ENCODE measurements around the gene SMAD6. TPM values are rescaled to one million over a fixed set of nuclear protein-coding genes. Genes with fewer than 3 reads are reported as not detected.

SMAD6 gene
- total RNA-seq, 2 donors from 2014 or later = 190 to 213 TPM

DNA sequence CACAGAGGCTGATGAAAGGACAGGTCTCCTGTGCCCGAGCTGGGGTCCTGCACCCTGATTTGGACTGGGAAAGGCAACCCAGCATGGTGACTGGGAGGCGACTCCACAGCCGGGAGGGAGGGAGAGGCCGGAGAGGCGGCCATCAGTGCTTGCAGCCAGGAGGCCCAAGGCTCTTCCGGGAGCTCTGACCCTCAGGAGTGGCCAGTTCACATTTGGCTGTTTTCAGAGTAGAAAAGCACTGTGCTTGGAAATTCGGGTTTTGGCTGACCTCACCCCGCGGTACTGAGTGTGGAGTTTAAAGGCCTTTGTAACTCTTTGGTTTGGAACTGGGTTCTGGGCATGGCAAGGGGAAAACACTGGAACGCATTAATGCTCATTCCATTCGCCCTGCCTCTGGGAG is 31.9 kb downstream of the SMAD6 start:
- H3K27me3 ChIP-seq (ENCODE audit: control insufficient read depth, insufficient read depth, low read length, poor library complexity, severe bottlenecking) = no peaks in the 10 kb centered on the region
- no peaks in the 10 kb centered on the region for H3K9me3 ChIP-seq (ENCODE audit: control insufficient read depth, low read length)
- TF ChIP-seq, protein P1, sequence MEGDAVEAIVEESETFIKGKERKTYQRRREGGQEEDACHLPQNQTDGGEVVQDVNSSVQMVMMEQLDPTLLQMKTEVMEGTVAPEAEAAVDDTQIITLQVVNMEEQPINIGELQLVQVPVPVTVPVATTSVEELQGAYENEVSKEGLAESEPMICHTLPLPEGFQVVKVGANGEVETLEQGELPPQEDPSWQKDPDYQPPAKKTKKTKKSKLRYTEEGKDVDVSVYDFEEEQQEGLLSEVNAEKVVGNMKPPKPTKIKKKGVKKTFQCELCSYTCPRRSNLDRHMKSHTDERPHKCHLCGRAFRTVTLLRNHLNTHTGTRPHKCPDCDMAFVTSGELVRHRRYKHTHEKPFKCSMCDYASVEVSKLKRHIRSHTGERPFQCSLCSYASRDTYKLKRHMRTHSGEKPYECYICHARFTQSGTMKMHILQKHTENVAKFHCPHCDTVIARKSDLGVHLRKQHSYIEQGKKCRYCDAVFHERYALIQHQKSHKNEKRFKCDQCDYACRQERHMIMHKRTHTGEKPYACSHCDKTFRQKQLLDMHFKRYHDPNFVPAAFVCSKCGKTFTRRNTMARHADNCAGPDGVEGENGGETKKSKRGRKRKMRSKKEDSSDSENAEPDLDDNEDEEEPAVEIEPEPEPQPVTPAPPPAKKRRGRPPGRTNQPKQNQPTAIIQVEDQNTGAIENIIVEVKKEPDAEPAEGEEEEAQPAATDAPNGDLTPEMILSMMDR (conservative IDR thresholded peaks at IDR 0.05) = no peak
- no peak overlapping the region for H3K9ac ChIP-seq (ENCODE audit: extremely low read depth, low read length, poor library complexity, severe bottlenecking)
- no peaks in the 10 kb centered on the region for H3K27me3 Mint-ChIP-seq (ENCODE audit: insufficient read depth)
- H3K4me1 Mint-ChIP-seq = peaks cover 27% of the 10 kb centered on the region
- H3K27ac ChIP-seq (ENCODE audit: low read depth, low read length) = no peak overlapping the region
- H3K4me3 ChIP-seq (ENCODE audit: low read length) = no peak overlapping the region
- H3K4me1 ChIP-seq (ENCODE audit: control insufficient read depth, insufficient read depth, low read length) = no peaks in the 10 kb centered on the region
- no peaks in the 10 kb centered on the region for H3K9me3 Mint-ChIP-seq
- no peak for DNase-seq
- no peak overlapping the region for H3K4me3 Mint-ChIP-seq
- peaks cover 81% of the 10 kb centered on the region for H3K36me3 ChIP-seq (ENCODE audit: control insufficient read depth, insufficient read depth, low read length)
- peaks cover 75% of the 10 kb centered on the region for H3K36me3 Mint-ChIP-seq (ENCODE audit: low read depth)
- 92% methylated on average over 10 to 11 of the region's 11 CpGs for WGBS, 2 experiments (ENCODE audit: insufficient coverage in 1 of 2, insufficient read length in 1 of 2)
- H3K27ac Mint-ChIP-seq = peak overlapping the region; percentile 78

DNA sequence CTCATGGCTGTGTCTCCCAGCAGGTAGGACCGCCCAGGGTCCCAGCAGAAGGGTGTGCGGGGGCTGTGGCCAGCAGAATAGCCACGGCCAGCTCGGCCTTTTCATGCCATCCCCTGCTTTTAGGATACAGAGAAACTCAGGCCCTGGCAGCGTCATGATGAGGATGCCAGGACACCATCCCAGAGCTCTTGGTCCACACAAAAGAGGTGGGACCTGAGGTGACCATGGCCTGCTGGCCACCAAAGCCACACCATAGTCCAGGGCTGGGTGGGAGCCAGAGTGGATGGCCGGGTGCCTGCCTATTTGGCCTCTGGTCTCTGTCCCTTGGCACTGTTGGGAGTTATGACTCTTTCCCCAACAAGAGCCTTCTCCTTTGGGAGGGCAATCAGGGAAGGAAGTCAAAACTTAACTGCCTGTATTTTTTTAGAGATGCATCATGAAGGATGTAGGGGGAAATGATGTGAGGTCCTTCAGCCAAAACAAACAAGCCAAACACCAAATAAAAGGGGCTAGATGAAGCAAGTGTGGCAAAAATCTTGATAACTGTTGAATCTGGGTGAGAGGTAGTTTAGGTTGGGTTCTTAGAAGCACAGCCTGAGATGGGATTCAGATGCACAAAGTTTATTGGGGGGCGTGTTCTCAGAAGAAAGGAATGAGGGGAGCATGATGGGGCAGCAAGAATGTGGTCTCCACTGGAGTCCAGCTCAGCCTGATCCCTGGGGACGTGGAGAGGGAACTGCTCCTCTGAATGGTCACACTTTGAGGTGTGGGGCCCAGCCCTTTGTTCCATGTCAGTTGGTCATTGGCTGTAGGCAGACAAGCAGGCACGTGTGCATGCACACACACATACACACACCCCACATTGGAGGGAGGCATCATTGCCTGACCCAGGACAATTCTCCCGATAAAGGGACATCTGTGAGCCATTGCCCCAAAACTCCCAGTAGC is 33.2 kb downstream of the SMAD6 start:
- WGBS, 2 experiments (ENCODE audit: insufficient coverage in 1 of 2, insufficient read length in 1 of 2) = 93 to 96% methylated on average over 6 to 10 of the region's 10 CpGs
- Histone ChIP-seq H3K9ac (ENCODE audit: extremely low read depth, low read length, poor library complexity, severe bottlenecking) (no peak overlapping the region), H3K9me3 (ENCODE audit: control insufficient read depth, low read length) (no peaks in the 10 kb centered on the region), H3K36me3 (ENCODE audit: control insufficient read depth, insufficient read depth, low read length) (peaks cover 73% of the 10 kb centered on the region), H3K27me3 (ENCODE audit: control insufficient read depth, insufficient read depth, low read length, poor library complexity, severe bottlenecking) (no peaks in the 10 kb centered on the region), H3K4me1 (ENCODE audit: control insufficient read depth, insufficient read depth, low read length) (no peaks in the 10 kb centered on the region), H3K4me3 (ENCODE audit: low read length) (no peak overlapping the region), H3K27ac (ENCODE audit: low read depth, low read length) (no peak overlapping the region)
- Mint-ChIP-seq H3K4me1 (peaks cover 25% of the 10 kb centered on the region), H3K36me3 (ENCODE audit: low read depth) (peaks cover 68% of the 10 kb centered on the region), H3K27me3 (ENCODE audit: insufficient read depth) (no peaks in the 10 kb centered on the region), H3K9me3 (no peaks in the 10 kb centered on the region), H3K27ac (no peak overlapping the region), H3K4me3 (no peak overlapping the region)
- TF ChIP-seq, protein P1 (conservative IDR thresholded peaks at IDR 0.05) = no peak
- DNase-seq = no peak

DNA sequence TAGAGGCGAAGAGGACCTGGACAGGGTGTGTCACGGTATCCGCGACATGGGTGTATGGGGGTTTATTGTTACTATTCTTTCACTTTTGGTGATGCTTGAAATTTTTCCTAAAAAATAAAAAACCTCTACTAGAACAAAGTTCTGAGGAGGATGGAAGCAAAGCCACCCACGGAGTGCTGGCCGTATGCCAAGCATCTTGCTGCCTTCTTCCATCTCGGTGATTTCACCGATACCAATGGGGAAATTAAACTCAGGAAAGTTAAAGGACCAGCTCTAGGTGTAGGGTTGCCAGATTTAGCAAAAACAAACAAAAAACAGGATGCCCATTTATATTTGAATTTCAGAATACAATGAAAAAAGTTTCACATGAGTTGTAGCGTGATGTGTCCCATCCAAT is 33.9 kb downstream of the SMAD6 start:
- Mint-ChIP-seq H3K27ac (no peak overlapping the region), H3K9me3 (no peaks in the 10 kb centered on the region), H3K4me3 (no peak overlapping the region), H3K36me3 (ENCODE audit: low read depth) (peaks cover 68% of the 10 kb centered on the region), H3K27me3 (ENCODE audit: insufficient read depth) (no peaks in the 10 kb centered on the region), H3K4me1 (peaks cover 25% of the 10 kb centered on the region)
- DNase-seq = no peak
- WGBS, 2 experiments (ENCODE audit: insufficient coverage in 1 of 2, insufficient read length in 1 of 2) = 94 to 98% methylated on average over 3 to 9 of the region's 9 CpGs
- Histone ChIP-seq H3K36me3 (ENCODE audit: control insufficient read depth, insufficient read depth, low read length) (peaks cover 73% of the 10 kb centered on the region), H3K27me3 (ENCODE audit: control insufficient read depth, insufficient read depth, low read length, poor library complexity, severe bottlenecking) (no peaks in the 10 kb centered on the region), H3K27ac (ENCODE audit: low read depth, low read length) (no peak overlapping the region), H3K4me1 (ENCODE audit: control insufficient read depth, insufficient read depth, low read length) (no peaks in the 10 kb centered on the region), H3K9ac (ENCODE audit: extremely low read depth, low read length, poor library complexity, severe bottlenecking) (no peak overlapping the region), H3K4me3 (ENCODE audit: low read length) (no peak overlapping the region), H3K9me3 (ENCODE audit: control insufficient read depth, low read length) (no peaks in the 10 kb centered on the region)
- TF ChIP-seq, protein P1 (conservative IDR thresholded peaks at IDR 0.05) = no peak
